ENCODE results near the gene CBLN3.

Gene CBLN3

GRCh38 chr14:24438223-24439097 lies 9.0 kb upstream of the CBLN3 start:
- DNase-seq, result no peak

DNA sequence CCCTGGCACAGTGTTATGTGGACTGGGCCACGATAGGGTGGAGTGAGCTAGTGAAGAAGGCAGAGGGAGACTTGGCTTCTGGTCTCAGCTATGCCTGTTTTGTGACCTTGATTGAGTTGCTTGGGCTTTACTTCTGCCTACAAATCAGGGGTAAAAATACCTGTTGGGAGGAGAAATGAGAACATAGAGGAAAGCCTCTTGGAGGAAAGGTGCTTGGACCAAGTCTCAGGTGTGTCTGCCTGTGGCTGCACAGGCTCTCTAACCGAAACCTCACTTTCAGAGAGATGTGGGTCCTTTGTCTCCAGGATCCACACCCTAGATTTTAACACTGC lies 8.2 kb upstream of the CBLN3 start:
- DNase-seq, result no peak

- DNase-seq, result no peak
These were observed 7.7 kb upstream of the CBLN3 start for GRCh38 chr14:24437020-24437735.

DNA sequence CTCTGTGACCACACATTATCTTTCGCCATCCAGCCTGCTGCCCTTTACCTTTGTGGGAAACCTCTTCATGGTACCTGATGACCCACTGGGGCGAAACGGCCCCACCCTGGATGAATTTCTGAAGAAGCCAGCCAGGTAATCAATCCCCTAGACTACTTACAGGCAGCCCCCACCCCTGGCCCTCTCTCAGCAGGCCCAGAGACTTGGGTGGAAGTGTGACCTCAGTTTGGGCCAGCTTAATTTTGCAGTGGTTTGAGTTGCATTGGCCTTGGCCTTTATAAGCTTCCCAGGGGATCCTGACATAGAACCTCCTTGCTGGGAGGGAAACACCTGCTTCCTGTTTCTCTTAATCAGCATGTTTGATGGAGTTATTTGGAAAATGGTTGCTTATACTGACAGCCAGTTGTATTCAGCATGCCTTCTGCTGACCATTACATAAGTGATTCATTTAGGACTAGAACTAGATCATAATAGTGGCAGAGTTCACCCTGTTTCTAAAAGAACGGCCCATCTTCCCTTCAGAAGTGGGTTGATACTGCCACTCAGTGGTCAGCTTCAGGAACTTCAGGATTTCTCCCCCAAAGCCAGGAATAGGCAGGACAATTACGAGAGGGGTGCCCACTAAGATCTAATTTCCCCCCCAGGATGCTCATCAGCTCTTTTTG lies 7.0 kb upstream of the CBLN3 start:
- peak in 5 of 14 donors; percentile 18 to 70 (median 50) for DNase-seq

- DNase-seq, result no peak
These were observed 6.5 kb upstream of the CBLN3 start for GRCh38 chr14:24435998-24436354.

GRCh38 chr14:24435192-24435810 lies 5.8 kb upstream of the CBLN3 start:
- no peak for DNase-seq

- no peak for DNase-seq
These were observed 5.2 kb upstream of the CBLN3 start for GRCh38 chr14:24434676-24435075.

DNA sequence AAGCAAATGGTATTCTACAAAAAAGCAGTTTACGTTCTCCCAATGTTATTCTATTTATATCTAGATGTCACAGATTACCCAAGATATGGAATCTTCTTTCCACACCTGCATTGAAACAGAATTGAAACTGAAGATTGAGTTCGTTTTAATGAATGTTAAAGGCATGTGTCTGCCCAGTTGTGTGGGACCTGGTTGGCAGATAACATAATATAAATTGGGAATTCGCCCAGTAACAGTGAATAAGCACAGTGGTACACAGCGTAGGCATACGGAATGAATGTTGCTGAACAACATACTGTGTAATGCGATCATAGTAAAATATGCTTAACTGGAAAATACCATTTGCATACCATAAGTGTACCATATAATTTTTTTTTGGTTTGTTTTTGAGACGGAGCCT lies 4.6 kb upstream of the CBLN3 start:
- DNase-seq, result no peak

GRCh38 chr14:24432259-24433131 lies 3.0 kb upstream of the CBLN3 start:
- DNase-seq, result no peak

- peak in 12 of 14 donors; percentile 15 to 88 (median 62) for DNase-seq
These were observed 2.2 kb upstream of the CBLN3 start for GRCh38 chr14:24431569-24432258.

- peak in 1 of 14 donors; percentile 40 for DNase-seq
These were observed 1.5 kb upstream of the CBLN3 start for GRCh38 chr14:24430682-24431568.

GRCh38 chr14:24430143-24430681 lies 744 bp upstream of the CBLN3 start:
- DNase-seq, result peak in 12 of 14 donors; percentile 66 to 89 (median 76)

- DNase-seq, result peak in 2 of 14 donors; percentile 30 to 90
These were observed 657 bp downstream of the CBLN3 start for GRCh38 chr14:24428628-24429394.

- DNase-seq, result peak in 1 of 14 donors; percentile 40
These were observed 1.6 kb downstream of the CBLN3 start for GRCh38 chr14:24427537-24428508.

GRCh38 chr14:24426912-24427536 lies 2.4 kb downstream of the CBLN3 start:
- DNase-seq, result peak in 3 of 14 donors; percentile 35 to 99 (median 42)

GRCh38 chr14:24426150-24426911 lies 3.1 kb downstream of the CBLN3 start:
- DNase-seq, result no peak
